GM06990 (cell line): ENCODE data around the gene PCBP4.
"Not testable (repeated sequence)": the region's sequence is repeated elsewhere in the genome, so short reads cannot be mapped to it uniquely, and the experiment has no call there.

Source experiments
- DNase-seq: peaks from one replicate; pipeline ENCODE4 v3.0.0-alpha.2; 2011; ENCODE audit not compliant: insufficient read length; ENCODE audit errors: extremely low read depth
- H3K27me3 ChIP-seq: replicated peaks from 2 replicates; pipeline ENCODE4 v1.6.0; 2011; ENCODE audit warnings: low read length; ENCODE audit not compliant: control insufficient read depth, insufficient read depth
- H3K36me3 ChIP-seq: 2 replicates; pipeline ENCODE4 v1.5.1; 2011; ENCODE audit warnings: low read length; ENCODE audit not compliant: control insufficient read depth, insufficient read depth
- H3K4me3 ChIP-seq: replicated peaks from 2 replicates; pipeline ENCODE4 v1.5.1; 2011; ENCODE audit warnings: low read depth, mild to moderate bottlenecking, control low read depth, low read length
- TF ChIP-seq, protein P1 (sequence below): IDR thresholded peaks from 2 replicates; pipeline ENCODE4 v1.5.1; 2011; ENCODE audit warnings: low read length, control low read depth, mild to moderate bottlenecking, inconsistent platforms; ENCODE audit not compliant: insufficient read depth, poor library complexity, severe bottlenecking

Gene PCBP4

DNA sequence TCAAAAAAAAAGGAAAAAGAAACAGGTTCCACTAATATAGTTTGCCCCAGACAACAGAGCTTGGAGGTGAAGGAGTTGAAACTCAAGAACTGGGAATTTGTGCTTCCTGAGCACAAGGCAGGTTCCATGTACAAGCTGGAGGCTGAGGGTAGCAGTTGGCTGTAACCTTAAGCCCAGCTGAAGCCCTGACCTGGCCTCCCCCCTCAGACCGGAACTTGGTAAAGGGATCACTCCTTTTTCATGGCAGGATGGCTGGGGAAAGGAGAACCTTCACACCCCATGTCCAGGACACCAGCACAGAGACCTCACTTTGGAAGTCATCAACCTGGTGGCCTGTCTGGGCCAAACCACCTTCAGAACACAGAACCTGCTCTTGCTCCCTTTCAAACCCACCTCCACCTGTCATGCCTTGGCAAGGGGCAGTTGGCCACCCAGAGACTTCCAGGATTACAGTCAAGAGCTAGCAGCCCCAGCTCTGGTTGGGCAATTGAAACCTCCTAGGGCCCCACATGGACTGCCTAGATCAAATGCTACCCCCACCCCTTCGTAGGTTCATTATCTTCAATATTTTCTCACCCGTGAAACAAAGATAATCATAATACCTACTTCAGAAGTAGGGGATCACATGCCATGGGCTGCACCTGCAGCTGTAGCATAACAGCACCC lies 24.9 kb upstream of the PCBP4 start:
- Histone ChIP-seq H3K27me3 (no peaks in the 10 kb centered on the region), H3K36me3 (peaks cover 20% of the 10 kb centered on the region), H3K4me3 (no peak overlapping the region)
- TF ChIP-seq, protein P1, sequence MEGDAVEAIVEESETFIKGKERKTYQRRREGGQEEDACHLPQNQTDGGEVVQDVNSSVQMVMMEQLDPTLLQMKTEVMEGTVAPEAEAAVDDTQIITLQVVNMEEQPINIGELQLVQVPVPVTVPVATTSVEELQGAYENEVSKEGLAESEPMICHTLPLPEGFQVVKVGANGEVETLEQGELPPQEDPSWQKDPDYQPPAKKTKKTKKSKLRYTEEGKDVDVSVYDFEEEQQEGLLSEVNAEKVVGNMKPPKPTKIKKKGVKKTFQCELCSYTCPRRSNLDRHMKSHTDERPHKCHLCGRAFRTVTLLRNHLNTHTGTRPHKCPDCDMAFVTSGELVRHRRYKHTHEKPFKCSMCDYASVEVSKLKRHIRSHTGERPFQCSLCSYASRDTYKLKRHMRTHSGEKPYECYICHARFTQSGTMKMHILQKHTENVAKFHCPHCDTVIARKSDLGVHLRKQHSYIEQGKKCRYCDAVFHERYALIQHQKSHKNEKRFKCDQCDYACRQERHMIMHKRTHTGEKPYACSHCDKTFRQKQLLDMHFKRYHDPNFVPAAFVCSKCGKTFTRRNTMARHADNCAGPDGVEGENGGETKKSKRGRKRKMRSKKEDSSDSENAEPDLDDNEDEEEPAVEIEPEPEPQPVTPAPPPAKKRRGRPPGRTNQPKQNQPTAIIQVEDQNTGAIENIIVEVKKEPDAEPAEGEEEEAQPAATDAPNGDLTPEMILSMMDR, result no peak
- no peak for DNase-seq

DNA sequence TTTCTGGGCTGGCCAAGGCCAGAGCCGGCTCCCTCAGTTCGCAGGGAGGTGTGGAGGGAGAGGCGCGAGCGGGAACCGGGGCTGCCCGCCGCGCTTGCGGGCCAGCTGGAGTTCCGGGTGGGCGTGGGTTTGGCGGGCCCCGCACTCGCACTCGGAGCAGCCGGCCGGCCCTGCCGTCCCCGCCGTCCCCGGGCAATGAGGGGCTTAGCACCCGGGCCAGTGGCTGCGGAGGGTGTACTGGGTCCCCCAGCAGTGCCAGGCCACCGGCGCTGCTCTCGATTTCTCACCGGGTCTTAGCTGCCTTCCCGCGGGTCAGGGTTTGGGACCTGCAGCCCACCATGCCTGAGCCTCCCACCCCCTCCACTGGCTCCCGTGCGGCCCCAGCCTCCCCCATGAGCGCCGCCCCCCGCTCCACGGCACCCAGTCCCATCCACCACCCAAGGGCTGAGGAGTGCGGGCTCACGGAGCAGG lies 23.3 kb upstream of the PCBP4 start:
- not testable (repeated sequence) for H3K4me3 ChIP-seq, DNase-seq, H3K27me3 ChIP-seq
- peaks cover 20% of the 10 kb centered on the region for H3K36me3 ChIP-seq

DNA sequence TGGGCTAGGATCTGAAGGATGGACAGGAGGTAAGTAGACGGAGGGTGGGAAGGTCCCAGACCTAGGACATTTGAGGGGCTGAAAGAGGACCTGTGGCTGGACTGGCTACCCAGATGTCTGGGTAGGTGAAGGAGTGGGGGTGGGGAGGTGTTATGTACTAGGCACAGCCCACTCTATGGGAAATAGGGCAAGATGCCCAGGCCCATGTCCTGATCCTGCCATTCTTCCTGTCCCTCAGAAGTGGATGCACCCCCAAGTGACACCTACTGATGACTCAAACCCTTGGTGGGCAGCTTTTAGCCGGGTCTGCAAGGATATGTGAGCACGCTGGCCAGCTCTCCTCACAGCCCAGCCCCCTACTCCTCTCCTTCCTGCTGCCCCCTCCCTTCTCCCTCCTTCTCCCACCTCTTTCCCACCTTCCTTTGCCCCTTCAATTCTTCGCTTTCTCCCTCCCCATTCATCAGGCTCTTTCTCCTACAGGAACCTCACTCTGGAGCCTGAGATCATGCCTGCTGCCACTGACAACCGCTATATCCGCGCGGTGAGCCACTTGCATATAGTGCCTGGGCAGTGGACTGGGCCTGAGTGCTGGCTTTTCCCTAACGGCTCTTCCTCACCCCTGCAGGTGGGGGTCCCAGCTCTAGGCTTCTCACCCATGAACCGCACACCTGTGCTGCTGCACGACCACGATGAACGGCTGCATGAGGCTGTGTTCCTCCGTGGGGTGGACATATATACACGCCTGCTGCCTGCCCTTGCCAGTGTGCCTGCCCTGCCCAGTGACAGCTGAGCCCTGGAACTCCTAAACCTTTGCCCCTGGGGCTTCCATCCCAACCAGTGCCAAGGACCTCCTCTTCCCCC lies 21.3 kb upstream of the PCBP4 start:
- H3K27me3 ChIP-seq, result no peaks in the 10 kb centered on the region
- no peak overlapping the region for H3K4me3 ChIP-seq
- no peak for DNase-seq
- peaks cover 11% of the 10 kb centered on the region for H3K36me3 ChIP-seq
- TF ChIP-seq, protein P1, result no peak

DNA sequence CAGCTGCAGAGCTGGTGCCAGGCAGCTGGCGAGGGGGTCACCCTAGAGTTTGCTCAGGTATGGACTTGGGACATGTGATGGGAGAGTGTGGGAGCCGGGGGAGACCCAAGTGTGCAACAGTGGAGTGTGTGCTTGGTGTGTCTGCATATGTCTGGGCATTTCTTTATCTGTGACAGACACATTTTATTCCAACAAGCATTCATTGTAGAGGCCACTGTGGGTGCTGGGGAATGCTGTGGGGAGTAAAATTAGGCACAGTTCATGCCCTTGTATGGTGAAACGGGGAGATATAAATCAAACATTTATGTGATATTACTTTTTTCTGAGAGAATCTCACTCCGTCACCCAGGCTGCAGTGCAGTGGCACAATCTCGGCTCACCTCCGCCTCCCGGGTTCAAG lies 20.3 kb upstream of the PCBP4 start:
- DNase-seq, result no peak
- no peaks in the 10 kb centered on the region for H3K27me3 ChIP-seq
- TF ChIP-seq, protein P1, result no peak
- no peak overlapping the region for H3K4me3 ChIP-seq
- peaks cover 5% of the 10 kb centered on the region for H3K36me3 ChIP-seq

DNA sequence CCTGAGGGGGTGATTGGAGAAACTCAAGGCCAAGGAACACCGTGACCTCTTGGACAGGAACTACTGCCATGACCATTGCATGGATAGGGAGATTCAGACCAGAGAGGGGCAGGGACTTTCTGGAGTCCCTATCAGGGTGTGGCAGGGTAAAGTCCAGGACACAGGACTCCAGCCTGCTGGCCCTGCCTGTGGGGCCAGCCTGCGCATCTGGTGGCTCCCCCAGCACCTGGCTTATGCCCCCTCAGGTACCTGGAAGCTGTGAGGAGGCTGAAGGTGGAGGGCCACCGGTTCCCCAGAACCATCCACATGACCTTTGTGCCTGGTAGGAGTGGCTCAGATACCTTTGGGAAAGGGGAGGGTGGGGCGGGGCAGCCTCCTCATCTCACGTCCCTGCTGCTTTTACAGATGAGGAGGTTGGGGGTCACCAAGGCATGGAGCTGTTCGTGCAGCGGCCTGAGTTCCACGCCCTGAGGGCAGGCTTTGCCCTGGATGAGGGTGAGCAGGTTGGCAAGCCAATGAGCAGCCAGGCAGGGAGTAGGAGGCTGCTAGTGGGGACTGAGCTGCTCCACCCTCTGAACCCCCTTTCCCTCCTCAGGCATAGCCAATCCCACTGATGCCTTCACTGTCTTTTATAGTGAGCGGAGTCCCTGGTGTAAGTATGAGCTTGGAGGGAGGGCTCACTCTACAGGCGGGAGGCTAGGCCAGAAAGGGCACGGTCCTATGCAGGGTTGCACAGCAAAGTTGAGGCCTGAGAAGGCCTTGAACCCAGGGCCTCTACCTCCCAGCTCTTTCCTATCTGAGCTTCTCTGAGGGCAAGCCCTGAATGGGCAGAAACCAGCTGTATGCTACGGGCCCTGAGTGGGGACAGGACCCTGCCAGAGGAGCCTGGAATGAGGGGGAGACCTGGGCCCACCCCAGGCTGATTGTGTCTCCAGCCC lies 19.0 kb upstream of the PCBP4 start:
- DNase-seq, result no peak
- H3K27me3 ChIP-seq, result no peaks in the 10 kb centered on the region
- no peak overlapping the region for H3K4me3 ChIP-seq
- TF ChIP-seq, protein P1, result no peak
- H3K36me3 ChIP-seq, result no peaks in the 10 kb centered on the region; the same call in none of the 2 replicates
